Midbrain (tissue), 1 donor: Measurements from ENCODE around the gene FAH.
"Not testable (repeated sequence)": the region's sequence is repeated elsewhere in the genome, so short reads cannot be mapped to it uniquely, and the experiment has no call there.

ENCODE experiments used
- DNase-seq: peaks from one replicate; lab custom pipeline; 2025; lab: John Stamatoyannopoulos, UW

The FAH gene

DNA sequence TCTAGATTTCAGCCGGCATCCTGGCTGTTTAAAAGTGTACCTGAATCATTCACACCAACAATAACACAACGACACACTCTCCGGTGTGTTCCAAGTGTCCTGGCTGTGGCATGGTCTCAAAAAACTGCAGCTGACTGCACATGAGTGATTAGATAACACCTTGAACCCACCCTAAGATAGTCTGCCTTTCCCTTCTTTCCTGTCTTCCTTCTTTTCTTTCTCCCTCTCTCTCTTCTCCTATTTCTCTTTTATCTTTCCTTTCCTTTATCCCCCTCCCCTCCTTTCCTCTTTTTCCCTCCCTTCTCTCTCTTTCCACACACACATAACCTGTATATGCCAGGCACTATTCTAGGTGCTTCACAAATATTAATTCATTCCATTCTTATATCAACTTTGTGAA, 1.2 kb upstream of the FAH start:
- DNase-seq = no peak

- peak; percentile 78 for DNase-seq
Measured at GRCh38 chr15:80152180-80152895, 461 bp upstream of the FAH start.

GRCh38 chr15:80153900-80154299, 1.1 kb downstream of the FAH start:
- no peak for DNase-seq

DNA sequence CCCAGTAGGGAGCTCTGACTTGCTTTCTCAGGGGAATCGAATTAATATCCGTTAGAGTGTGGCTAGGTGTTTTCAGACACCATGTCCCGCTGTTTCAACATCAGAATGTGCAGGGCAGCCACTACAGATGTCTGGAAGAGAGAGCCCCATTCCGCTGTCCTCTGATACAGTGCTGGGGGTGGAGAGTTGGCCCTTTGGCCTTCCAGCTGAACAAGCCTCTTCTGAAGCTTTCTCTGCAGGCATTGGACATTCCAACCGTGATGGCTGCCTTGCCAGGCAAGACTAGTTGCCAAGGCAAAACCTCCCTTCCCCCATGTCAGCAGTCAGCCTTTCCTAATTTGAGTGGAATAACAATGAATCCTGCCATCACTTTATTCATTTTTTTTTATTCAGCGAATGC, 1.5 kb downstream of the FAH start:
- DNase-seq = peak; percentile 12

- DNase-seq = no peak
Measured at GRCh38 chr15:80155001-80155377, 2.2 kb downstream of the FAH start.

DNA sequence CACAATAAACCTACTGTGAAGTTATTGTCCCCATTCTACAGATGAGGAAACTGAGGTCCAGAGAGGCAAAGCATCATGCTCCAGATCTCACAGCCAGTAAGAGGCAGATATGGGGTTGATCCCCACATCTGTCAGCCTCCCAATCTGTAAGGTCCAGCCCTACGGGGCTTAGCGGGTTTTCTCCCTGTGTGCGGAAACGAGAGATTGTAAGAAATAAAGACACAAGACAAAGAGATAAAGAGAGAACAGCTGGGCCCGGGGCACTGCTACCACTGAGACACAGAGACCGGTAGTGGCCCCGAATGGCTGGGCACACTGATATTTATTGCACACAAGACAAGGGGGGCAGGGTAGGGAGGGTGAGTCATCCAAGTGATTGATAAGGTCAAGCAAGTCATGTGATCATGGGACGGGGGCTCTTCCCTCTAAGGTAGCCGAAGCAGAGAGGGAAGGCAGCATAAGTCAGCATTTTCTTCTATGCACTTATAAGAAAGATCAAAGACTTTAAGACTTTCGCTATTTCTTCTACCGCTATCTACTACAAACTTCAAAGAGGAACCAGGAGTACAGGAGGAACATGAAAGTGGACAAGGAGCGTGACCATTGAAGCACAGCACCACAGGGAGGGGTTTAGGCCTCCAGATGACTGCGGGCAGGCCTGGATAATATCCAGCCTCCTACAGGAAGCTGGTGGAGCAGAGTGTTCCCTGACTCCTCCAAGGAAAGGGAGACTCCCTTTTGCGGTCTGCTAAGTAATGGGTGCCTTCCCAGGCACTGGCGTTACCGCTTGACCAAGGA, 2.8 kb downstream of the FAH start:
- DNase-seq = not testable (repeated sequence)

- no peak for DNase-seq
Measured at GRCh38 chr15:80156176-80156720, 3.4 kb downstream of the FAH start.

- DNase-seq = no peak
Measured at GRCh38 chr15:80157215-80157614, 4.4 kb downstream of the FAH start.

- DNase-seq = no peak
Measured at GRCh38 chr15:80159301-80159700, 6.5 kb downstream of the FAH start.

- no peak for DNase-seq
Measured at GRCh38 chr15:80159811-80160569, 7.2 kb downstream of the FAH start.

GRCh38 chr15:80160570-80161156, 7.9 kb downstream of the FAH start:
- DNase-seq = peak; percentile 57

GRCh38 chr15:80161468-80162016, 8.7 kb downstream of the FAH start:
- no peak for DNase-seq

DNA sequence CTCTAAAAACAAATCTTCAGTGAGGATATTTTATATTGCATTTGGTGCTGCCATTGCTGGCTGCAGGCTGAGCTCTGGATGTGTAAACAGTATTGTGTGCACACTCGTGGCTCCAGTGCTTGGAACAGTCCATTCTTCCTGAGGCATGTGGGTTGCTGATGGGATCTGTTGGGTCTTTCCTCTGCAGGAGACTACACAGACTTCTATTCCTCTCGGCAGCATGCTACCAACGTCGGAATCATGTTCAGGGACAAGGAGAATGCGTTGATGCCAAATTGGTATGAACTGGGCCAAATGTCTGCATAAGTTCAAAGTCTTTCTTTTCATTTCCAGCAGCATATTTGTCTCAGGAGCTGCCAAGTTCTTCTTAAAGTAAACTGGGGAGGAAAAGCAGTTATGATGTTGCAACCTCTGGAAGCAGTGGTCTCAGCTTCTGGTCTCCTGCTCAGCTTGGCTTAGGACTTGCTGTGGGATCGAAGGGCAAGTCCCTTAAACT, 9.3 kb downstream of the FAH start:
- no peak for DNase-seq

DNA sequence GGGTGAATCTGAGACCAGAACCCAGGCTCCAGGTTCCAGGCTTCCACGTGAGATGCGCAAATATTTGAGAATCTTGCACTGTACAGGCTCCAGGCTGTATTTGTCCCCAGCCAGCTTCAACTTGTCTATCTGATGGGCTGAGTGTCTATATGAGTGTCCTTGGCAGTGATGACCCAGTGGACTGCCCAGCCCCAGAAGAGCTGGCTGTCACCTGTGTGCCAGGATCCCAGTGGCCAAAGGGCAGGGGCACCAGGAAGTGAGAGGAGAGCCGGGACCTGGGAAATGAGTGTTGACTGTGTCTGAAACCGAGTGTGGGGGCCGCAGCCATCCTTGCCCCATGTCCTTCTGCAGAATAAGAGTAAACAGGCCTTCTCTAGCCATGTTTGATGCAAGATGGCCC, 10.4 kb downstream of the FAH start:
- no peak for DNase-seq

GRCh38 chr15:80163897-80164296, 11.1 kb downstream of the FAH start:
- DNase-seq = no peak

GRCh38 chr15:80167936-80168335, 15.1 kb downstream of the FAH start:
- no peak for DNase-seq

DNA sequence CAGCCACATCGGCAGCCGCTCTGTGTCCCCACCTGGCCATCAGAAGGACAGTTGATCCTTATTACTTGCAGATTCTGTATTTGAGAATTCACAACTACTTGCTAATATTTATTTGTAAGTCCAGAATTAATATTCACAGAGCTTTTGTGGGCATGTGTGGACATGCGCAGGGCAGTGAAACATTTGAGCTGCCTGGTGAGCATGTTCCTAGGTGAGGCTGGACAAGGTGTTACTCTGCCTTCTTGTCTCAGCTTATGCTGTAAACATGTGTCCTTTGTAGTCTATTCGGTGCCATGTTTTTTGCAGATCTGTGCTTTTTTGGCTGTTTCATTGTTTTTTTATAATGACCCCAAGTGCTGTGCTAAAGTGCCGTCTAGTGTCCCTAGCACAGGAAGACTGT, 15.6 kb downstream of the FAH start:
- DNase-seq = no peak

DNA sequence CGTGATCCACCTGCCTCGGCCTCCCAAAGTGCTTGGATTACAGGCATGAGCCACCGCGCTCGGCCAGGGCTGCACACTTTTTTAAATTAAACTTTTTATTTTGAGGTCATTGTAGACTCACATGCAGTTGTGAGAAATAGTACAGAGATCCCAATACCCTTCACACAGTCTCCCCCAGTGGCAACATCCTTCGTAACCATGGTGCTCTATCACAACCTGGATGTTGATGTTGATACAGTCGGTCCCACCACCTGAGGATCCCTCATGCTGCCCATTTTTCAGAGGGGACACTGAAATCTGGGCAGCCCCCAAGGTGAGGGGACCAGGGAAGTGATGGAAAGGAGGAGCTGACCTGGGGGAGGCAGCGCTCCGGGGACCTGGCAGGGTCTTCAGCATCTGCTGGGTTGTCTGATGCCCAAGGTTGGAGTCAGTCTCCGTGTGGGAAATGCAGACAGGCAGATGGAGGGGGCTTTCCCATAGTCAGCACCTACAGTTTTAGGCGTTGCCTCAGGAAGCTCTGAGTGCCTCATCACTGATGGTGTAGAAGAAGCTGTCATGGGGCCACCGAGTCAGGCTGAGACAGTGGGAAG, 17.1 kb downstream of the FAH start:
- no peak for DNase-seq

GRCh38 chr15:80170596-80170995, 17.8 kb downstream of the FAH start:
- DNase-seq = no peak

DNA sequence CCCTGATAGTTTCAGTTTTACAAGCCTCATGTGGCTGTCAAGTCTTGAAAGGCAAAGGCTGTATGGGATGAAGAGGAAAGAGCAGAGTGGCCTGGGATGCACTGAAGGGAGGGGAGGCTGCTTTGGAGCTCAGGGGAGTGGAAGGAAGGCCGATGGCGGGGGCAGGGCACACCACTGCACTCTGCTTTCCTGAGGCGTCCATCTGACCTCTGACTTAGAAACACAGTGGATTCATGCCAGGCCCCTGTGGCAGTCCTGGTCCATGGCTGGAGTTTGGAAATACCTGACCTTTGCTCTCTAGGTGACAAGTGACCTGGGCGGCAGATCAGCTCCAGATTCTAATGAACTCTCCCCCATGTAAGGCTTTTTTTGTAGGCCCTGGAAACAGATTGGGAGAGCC, 19.0 kb downstream of the FAH start:
- DNase-seq = no peak

GRCh38 chr15:80172401-80172800, 19.6 kb downstream of the FAH start:
- no peak for DNase-seq
